GM18517 (cell line): ENCODE measurements around the gene BLOC1S1.
"Not testable (repeated sequence)": the region's sequence is repeated elsewhere in the genome, so short reads cannot be mapped to it uniquely, and the experiment has no call there.

Source experiments
- ATAC-seq: cut with Tn5 transposase; IDR thresholded peaks from one replicate; pipeline ENCODE4 v1.9.1; 2021; ENCODE audit warnings: mild to moderate bottlenecking, moderate library complexity; ENCODE audit not compliant: unreplicated experiment

Gene BLOC1S1

GRCh38 chr12:55743406-55744339 lies 27.8 kb downstream of the BLOC1S1 start:
- ATAC-seq: peak; percentile 54

- no peak for ATAC-seq
Observed at GRCh38 chr12:55744340-55745030, 28.6 kb downstream of the BLOC1S1 start.

- ATAC-seq: no peak
Observed at GRCh38 chr12:55745361-55746173, 29.7 kb downstream of the BLOC1S1 start.

- ATAC-seq: no peak
Observed at GRCh38 chr12:55746174-55746912, 30.5 kb downstream of the BLOC1S1 start.

GRCh38 chr12:55746913-55747231 lies 31.0 kb downstream of the BLOC1S1 start:
- ATAC-seq: no peak

GRCh38 chr12:55748230-55748993 lies 32.6 kb downstream of the BLOC1S1 start:
- ATAC-seq: no peak

- no peak for ATAC-seq
Observed at GRCh38 chr12:55755246-55755645, 39.4 kb downstream of the BLOC1S1 start.

- no peak for ATAC-seq
Observed at GRCh38 chr12:55757701-55758100, 41.9 kb downstream of the BLOC1S1 start.

GRCh38 chr12:55758575-55758974 lies 42.7 kb downstream of the BLOC1S1 start:
- not testable (repeated sequence) for ATAC-seq

GRCh38 chr12:55760663-55761062 lies 44.8 kb downstream of the BLOC1S1 start:
- no peak for ATAC-seq

- ATAC-seq: no peak
Observed at GRCh38 chr12:55762646-55763045, 46.8 kb downstream of the BLOC1S1 start.

- ATAC-seq: no peak
Observed at GRCh38 chr12:55765736-55766290, 50.0 kb downstream of the BLOC1S1 start.

- ATAC-seq: no peak
Observed at GRCh38 chr12:55767156-55767555, 51.3 kb downstream of the BLOC1S1 start.
